ENCODE measurements around the gene GAS6. TPM values are rescaled to one million over a fixed set of nuclear protein-coding genes. Genes with fewer than 3 reads are reported as not detected.
"Not testable (repeated sequence)": the region's sequence is repeated elsewhere in the genome, so short reads cannot be mapped to it uniquely, and the experiment has no call there.

Gene GAS6
- total RNA-seq, 1 donor from 2014 or later: 215 TPM

GRCh38 chr13:113791761-113792160 is 72.1 kb downstream of the GAS6 start:
- no peak for TF ChIP-seq POLR2AphosphoS5 (IDR thresholded peaks at IDR 0.05; ENCODE audit: insufficient read depth in 1 of 2, low read depth in 1 of 2)
- TF ChIP-seq CTCF (IDR thresholded peaks at IDR 0.05): no peak
- H3K4me3 ChIP-seq: no peak overlapping the region
- H3K4me1 ChIP-seq: no peaks in the 10 kb centered on the region
- H3K27me3 ChIP-seq: no peaks in the 10 kb centered on the region
- no peaks in the 10 kb centered on the region for H3K36me3 ChIP-seq
- intact Hi-C loops (cut with DNase I): no loop called here
- no peaks in the 10 kb centered on the region for H3K9me3 ChIP-seq
- no peak for DNase-seq (ENCODE audit: extremely low spot score in 2 of 2)
- H3K27ac ChIP-seq: no peak overlapping the region

- Histone ChIP-seq H3K4me3 (no peak overlapping the region), H3K36me3 (no peaks in the 10 kb centered on the region), H3K4me1 (no peaks in the 10 kb centered on the region), H3K27ac (no peak overlapping the region), H3K9me3 (no peaks in the 10 kb centered on the region), H3K27me3 (no peaks in the 10 kb centered on the region)
- no peak for TF ChIP-seq POLR2A (IDR thresholded peaks at IDR 0.05)
- no peak for TF ChIP-seq CTCF (IDR thresholded peaks at IDR 0.05)
- no peak for TF ChIP-seq POLR2AphosphoS5 (IDR thresholded peaks at IDR 0.05; ENCODE audit: insufficient read depth in 1 of 2, low read depth in 1 of 2)
- intact Hi-C loops (cut with DNase I): no loop called here
- DNase-seq (ENCODE audit: extremely low spot score in 2 of 2): no peak
Measured at GRCh38 chr13:113791226-113791625, 72.7 kb downstream of the GAS6 start.

- H3K27ac ChIP-seq; DNase-seq (ENCODE audit: extremely low spot score in 2 of 2); H3K9me3 ChIP-seq; H3K27me3 ChIP-seq; H3K4me1 ChIP-seq; H3K4me3 ChIP-seq; H3K36me3 ChIP-seq; intact Hi-C loops (cut with DNase I): not testable (repeated sequence)
Measured at GRCh38 chr13:113789931-113790330, 73.9 kb downstream of the GAS6 start.

GRCh38 chr13:113789167-113789566 is 74.7 kb downstream of the GAS6 start:
- TF ChIP-seq CTCF (IDR thresholded peaks at IDR 0.05) (no peak), POLR2A (IDR thresholded peaks at IDR 0.05) (no peak), POLR2AphosphoS5 (IDR thresholded peaks at IDR 0.05; ENCODE audit: insufficient read depth in 1 of 2, low read depth in 1 of 2) (no peak)
- no peak overlapping the region for H3K4me3 ChIP-seq
- no peaks in the 10 kb centered on the region for H3K27me3 ChIP-seq
- H3K9me3 ChIP-seq: no peaks in the 10 kb centered on the region
- intact Hi-C loops (cut with DNase I): no loop called here
- no peak for DNase-seq (ENCODE audit: extremely low spot score in 2 of 2)
- H3K4me1 ChIP-seq: no peaks in the 10 kb centered on the region
- no peaks in the 10 kb centered on the region for H3K36me3 ChIP-seq
- H3K27ac ChIP-seq: no peak overlapping the region

- Histone ChIP-seq H3K27me3 (no peaks in the 10 kb centered on the region), H3K4me1 (no peaks in the 10 kb centered on the region), H3K9me3 (no peaks in the 10 kb centered on the region), H3K4me3 (no peak overlapping the region), H3K27ac (no peak overlapping the region), H3K36me3 (no peaks in the 10 kb centered on the region)
- no peak for DNase-seq (ENCODE audit: extremely low spot score in 2 of 2)
- intact Hi-C loops (cut with DNase I): no loop called here
- TF ChIP-seq CTCF (IDR thresholded peaks at IDR 0.05) (no peak), POLR2AphosphoS5 (IDR thresholded peaks at IDR 0.05; ENCODE audit: insufficient read depth in 1 of 2, low read depth in 1 of 2) (no peak), POLR2A (IDR thresholded peaks at IDR 0.05) (no peak)
Measured at GRCh38 chr13:113788413-113789135, 75.3 kb downstream of the GAS6 start.
